ENCODE data around the gene ASMTL.
"Not testable (repeated sequence)": the region's sequence is repeated elsewhere in the genome, so short reads cannot be mapped to it uniquely, and the experiment has no call there.

Gene ASMTL

GRCh38 chrX:1451251-1451660 is 1.5 kb downstream of the ASMTL start:
- peaks cover 0 to 32% (median 22%) of the 10 kb centered on the region in 4 donors for H3K4me1 ChIP-seq
- H3K4me3 ChIP-seq, result peak overlapping the region; percentile 97 to 100
- no peaks in the 10 kb centered on the region for H3K27me3 ChIP-seq
- no peaks in the 10 kb centered on the region for H3K36me3 ChIP-seq
- peak overlapping the region; percentile 82 to 86 for H3K27ac ChIP-seq
- peak in 1 of 2 donors; percentile 67 for DNase-seq
- TF ChIP-seq CTCF (IDR thresholded peaks at IDR 0.05), result no peak
- H3K9me3 ChIP-seq, result no peaks in the 10 kb centered on the region
- intact Hi-C loops (cut with DNase I; ENCODE audit: low total_unique reads), result loop anchor here (5.0 to 10.0 kb wide), 3 partner anchors 141 to 1144 kb away; partner anchors contain the start of genes AKAP17A and GTPBP6

DNA sequence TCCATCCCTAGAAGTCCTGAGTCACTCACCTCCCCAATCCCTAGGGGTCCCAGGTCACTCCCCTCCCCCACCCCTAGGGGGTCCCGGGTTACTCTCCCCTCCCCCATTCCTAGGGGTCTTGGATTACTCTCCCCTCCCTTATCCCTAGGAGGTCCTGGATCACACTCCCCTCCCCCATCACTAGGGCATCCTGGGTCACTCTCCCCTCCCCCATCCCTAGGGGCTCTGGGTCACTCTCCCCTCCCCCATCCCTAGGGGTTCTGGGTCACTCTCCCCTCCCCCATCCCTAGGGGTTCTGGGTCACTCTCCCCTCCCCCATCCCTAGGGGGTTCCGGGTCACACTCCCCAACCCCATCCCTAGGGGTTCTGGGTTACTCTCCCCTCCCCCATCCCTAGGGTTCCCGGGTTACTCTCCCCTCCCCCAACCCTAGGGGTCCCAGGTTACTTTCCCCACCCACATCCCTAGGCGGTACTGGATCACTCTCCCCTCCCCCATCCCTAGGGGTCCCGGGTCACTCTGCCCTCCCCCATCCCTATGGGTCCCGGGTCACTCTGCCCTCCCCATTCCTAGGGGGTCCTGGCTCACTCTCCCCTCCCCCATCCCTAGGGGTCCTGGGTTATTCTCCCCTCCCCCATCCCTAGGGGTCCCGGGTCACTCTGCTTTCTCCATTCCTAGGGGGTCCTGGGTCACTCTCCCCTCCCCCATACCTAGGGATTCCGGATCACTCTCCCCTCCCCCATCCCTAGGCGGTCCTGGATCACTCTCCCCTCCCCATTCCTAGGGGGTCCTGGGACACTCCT is 2.1 kb downstream of the ASMTL start:
- peak in 1 of 2 donors; percentile 56 for DNase-seq
- Histone ChIP-seq H3K27me3 (no peaks in the 10 kb centered on the region), H3K4me3 (no peak overlapping the region), H3K9me3 (no peaks in the 10 kb centered on the region), H3K36me3 (no peaks in the 10 kb centered on the region), H3K27ac (peak overlapping the region in 1 of 2 donors; percentile 82), H3K4me1 (peaks cover 0 to 32% (median 22%) of the 10 kb centered on the region in 4 donors)
- intact Hi-C loops (cut with DNase I; ENCODE audit: low total_unique reads), result loop anchor here (5.0 to 10.0 kb wide), 3 partner anchors 142 to 1144 kb away; partner anchors contain the start of genes AKAP17A and GTPBP6
- TF ChIP-seq CTCF (IDR thresholded peaks at IDR 0.05), result no peak

GRCh38 chrX:1449823-1450149 is 2.9 kb downstream of the ASMTL start:
- intact Hi-C loops (cut with DNase I; ENCODE audit: low total_unique reads), result loop anchor here (5.0 to 10.0 kb wide), 3 partner anchors 143 to 1145 kb away; partner anchors contain the start of genes AKAP17A and GTPBP6
- Histone ChIP-seq H3K4me3 (no peak overlapping the region), H3K27ac (no peak overlapping the region), H3K4me1 (peaks cover 0 to 32% (median 22%) of the 10 kb centered on the region in 4 donors), H3K9me3 (no peaks in the 10 kb centered on the region), H3K27me3 (no peaks in the 10 kb centered on the region), H3K36me3 (no peaks in the 10 kb centered on the region)
- no peak for TF ChIP-seq CTCF (IDR thresholded peaks at IDR 0.05)
- DNase-seq, result no peak

DNA sequence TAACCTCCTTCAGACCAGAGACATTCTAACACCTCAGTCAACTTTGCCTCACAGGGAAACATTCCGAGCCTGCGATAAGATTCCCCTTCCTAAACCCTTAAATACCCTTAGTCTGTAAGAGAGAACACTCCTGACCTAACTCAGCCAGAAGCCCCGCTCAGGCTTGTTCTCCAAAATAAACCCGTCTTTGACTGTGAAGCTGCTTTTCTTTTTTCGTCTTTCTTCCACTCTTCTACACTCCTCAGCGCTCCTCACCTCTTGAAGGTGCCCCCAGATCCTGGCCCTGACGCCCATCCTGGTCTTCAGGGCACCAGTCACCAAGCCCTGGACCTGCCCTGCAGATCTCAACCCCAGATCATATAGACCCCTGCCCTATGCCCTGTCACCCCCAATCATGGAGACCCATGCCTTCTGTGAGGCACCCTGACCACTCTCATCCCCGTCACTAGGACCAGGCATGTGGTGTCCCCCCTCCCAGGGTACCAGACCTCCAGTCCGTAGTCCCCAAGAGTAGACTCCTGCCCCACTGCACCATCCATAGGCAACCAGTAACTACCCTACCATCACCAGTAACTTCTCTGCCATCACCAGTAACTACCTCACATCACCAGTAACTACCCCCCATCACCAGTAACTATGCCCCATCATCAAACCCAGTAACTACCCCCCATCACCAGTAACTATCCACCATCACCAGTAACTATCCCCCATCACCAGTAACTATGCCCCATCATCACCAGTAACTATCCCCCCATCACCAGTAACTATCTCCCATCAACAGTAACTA is 3.5 kb downstream of the ASMTL start:
- Histone ChIP-seq H3K9me3 (no peaks in the 10 kb centered on the region), H3K4me1 (peaks cover 0 to 30% (median 22%) of the 10 kb centered on the region in 4 donors), H3K27me3 (no peaks in the 10 kb centered on the region), H3K27ac (no peak overlapping the region), H3K36me3 (no peaks in the 10 kb centered on the region), H3K4me3 (no peak overlapping the region)
- peak in 1 of 2 donors; percentile 61 for DNase-seq
- intact Hi-C loops (cut with DNase I; ENCODE audit: low total_unique reads), result no loop called here
- no peak for TF ChIP-seq CTCF (IDR thresholded peaks at IDR 0.05)

GRCh38 chrX:1448573-1449001 is 4.1 kb downstream of the ASMTL start:
- H3K4me1 ChIP-seq, result peaks cover 0 to 26% (median 22%) of the 10 kb centered on the region in 4 donors
- H3K9me3 ChIP-seq; intact Hi-C loops (cut with DNase I; ENCODE audit: low total_unique reads); H3K4me3 ChIP-seq; H3K36me3 ChIP-seq; H3K27ac ChIP-seq; H3K27me3 ChIP-seq: not testable (repeated sequence)
- DNase-seq, result peak in 1 of 2 donors; percentile 25

DNA sequence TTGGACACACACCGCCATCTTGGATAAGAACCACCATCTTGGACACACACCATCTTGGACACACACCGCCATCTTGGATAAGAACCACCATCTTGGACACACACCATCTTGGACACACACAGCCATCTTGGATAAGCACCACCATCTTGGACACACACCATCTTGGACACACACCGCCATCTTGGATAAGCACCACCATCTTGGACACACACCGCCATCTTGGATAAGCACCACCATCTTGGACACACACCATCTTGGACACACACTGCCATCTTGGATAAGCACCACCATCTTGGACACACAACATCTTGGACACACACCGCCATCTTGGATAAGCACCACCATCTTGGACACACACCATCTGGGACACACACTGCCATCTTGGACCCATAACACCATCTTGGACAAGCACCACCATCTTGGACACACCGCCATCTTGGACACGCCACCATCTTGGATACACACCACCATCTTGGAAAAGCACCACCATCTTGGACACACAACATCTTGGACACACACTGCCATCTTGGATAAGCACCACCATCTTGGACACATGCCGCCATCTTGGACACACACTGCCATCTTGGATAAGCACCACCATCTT is 4.6 kb downstream of the ASMTL start:
- intact Hi-C loops (cut with DNase I; ENCODE audit: low total_unique reads); H3K4me3 ChIP-seq; H3K27ac ChIP-seq; H3K27me3 ChIP-seq; H3K36me3 ChIP-seq; H3K9me3 ChIP-seq: not testable (repeated sequence)
- peak in 1 of 2 donors; percentile 37 for DNase-seq
- H3K4me1 ChIP-seq, result peaks cover 0 to 26% (median 22%) of the 10 kb centered on the region in 4 donors

DNA sequence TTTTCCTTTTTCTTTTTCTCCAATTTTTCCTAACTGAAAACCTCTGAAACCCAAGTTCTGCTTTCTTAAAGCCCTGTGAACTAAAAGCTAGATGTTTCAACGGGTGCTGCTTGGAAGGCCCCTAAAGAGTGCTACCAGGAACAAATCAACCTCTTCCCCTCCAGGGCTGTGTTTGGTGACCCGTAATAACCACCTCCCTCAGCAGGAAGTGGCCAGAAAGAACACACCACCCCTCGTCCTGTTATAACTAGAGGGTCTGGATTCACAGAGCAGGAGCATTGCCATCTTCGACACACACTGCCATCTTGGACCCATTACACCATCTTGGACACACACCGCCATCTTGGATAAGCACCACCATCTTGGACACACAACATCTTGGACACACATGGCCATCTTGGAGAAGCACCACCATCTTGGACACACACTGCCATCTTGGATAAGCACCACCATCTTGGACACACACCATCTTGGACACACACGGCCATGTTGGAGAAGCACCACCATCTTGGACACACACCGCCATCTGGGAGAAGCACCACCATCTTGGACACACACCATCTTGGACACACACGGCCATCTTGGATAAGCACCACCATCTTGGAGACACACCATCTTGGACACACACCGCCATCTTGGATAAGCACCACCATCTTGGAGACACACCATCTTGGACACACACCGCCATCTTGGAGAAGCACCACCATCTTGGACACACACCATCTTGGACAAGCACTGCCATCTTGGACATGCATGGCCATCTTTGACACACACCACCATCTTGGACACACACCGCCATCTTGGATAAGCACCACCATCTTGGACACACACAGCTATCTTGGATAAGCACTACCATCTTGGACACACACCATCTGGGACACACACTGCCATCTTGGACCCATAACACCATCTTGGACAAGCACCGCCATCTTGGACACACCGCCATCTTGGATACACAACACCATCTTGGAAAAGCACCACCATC is 5.4 kb downstream of the ASMTL start:
- intact Hi-C loops (cut with DNase I; ENCODE audit: low total_unique reads); H3K4me3 ChIP-seq; H3K27me3 ChIP-seq; H3K27ac ChIP-seq; H3K36me3 ChIP-seq; H3K9me3 ChIP-seq: not testable (repeated sequence)
- peak in 1 of 2 donors; percentile 29 for DNase-seq
- H3K4me1 ChIP-seq, result peaks cover 0 to 24% (median 22%) of the 10 kb centered on the region in 4 donors

All from tibial artery (tissue), 4 donors.